GM12874 (cell line): ENCODE data around the gene MISP.

Source experiments
- CTCF ChIP-seq: IDR thresholded peaks from 2 replicates; pipeline ENCODE4 v1.5.1; 2011; ENCODE audit warnings: low read depth, mild to moderate bottlenecking, control low read depth, low read length, moderate library complexity; ENCODE audit not compliant: insufficient read depth

MISP gene

GRCh38 chr19:709965-710571, 40.8 kb upstream of the MISP start:
- TF ChIP-seq CTCF = no peak

- no peak for TF ChIP-seq CTCF
Observed at GRCh38 chr19:710767-711166, 40.1 kb upstream of the MISP start.

- no peak for TF ChIP-seq CTCF
Observed at GRCh38 chr19:711254-711653, 39.7 kb upstream of the MISP start.

- no peak for TF ChIP-seq CTCF
Observed at GRCh38 chr19:715347-715746, 35.6 kb upstream of the MISP start.

GRCh38 chr19:718251-718951, 32.5 kb upstream of the MISP start:
- no peak for TF ChIP-seq CTCF

GRCh38 chr19:718991-719512, 31.9 kb upstream of the MISP start:
- no peak for TF ChIP-seq CTCF

- TF ChIP-seq CTCF = no peak
Observed at GRCh38 chr19:719636-720344, 31.1 kb upstream of the MISP start.
